ENCODE data around the gene LDAH.

LDAH gene

DNA sequence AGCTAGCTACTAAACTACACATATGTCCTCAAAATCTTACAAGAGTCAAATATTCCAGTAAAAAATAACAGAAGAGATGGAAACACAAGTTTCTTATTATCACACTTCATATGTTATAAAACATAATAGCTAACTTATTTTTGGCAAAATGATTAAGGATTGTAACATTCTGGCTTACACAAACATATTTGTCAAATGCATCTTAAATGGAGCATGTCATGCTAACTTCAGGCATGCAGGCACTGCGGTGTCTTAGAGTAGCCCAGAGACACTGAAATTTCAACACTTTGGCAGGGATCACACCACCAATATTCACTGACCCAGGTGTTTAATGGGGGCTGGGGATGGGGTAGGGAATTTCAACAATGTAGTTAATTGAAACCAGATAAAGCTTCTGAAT, 51.6 kb downstream of the LDAH start:
- no peak for DNase-seq

DNA sequence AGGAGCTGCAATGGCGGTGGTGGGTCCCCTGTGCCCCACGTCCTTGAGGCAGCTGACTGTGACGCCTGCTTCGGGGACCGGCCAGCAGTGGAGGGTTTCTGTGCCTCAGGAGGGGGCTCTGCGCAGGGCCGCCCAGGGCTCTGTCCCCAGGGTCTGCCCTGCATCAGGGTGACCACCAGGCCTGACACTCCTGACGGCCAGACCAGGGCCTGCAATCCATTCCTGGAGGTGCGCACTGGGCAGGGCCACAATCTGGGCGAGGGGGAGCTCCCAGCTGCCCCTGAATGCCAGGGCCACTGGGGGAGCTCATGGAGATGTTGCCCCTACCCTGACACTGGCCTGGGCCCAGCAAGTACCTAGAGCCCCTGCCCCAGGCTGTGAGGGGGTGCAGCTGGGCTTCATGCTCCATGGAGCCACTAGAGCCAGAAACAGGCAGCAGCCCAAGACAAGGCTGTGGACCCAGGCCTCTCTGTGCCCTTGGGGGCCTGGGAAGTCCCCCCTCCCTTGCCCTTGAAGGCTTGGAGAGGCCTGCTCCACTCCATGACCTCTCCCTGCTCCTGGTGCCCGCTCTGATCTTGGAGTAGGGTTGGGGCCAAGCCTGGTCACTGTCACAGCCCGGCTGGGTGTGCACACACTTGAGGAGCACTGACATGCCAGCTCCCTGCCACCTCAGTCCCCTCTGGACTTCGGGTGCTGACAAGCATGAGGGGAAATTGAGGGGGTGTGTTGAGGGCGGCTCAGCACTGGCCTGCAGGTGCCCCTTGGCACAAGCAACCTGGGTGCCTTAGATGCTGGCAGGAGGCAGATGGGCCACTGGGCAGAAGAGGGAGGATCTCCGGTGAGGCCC, 55.9 kb downstream of the LDAH start:
- no peak for DNase-seq

DNA sequence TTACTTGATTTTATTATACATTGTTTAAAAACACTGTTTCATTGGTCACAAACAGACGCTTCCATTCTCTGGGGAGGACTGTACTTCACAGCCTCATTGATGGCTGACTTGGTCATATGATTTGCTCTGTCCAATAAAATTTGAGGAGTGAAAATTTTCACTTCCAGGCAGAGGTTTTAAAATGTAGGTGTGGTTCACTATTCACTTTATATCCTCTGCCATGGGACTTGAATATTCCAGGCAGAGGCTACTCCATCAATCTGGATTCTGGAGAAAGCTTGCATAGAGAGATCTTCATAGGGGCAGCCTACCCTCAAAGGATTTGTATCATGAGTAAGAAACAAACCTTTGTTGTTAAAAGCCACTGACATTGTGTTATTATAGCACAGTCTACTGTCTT, 56.7 kb downstream of the LDAH start:
- no peak for DNase-seq

DNA sequence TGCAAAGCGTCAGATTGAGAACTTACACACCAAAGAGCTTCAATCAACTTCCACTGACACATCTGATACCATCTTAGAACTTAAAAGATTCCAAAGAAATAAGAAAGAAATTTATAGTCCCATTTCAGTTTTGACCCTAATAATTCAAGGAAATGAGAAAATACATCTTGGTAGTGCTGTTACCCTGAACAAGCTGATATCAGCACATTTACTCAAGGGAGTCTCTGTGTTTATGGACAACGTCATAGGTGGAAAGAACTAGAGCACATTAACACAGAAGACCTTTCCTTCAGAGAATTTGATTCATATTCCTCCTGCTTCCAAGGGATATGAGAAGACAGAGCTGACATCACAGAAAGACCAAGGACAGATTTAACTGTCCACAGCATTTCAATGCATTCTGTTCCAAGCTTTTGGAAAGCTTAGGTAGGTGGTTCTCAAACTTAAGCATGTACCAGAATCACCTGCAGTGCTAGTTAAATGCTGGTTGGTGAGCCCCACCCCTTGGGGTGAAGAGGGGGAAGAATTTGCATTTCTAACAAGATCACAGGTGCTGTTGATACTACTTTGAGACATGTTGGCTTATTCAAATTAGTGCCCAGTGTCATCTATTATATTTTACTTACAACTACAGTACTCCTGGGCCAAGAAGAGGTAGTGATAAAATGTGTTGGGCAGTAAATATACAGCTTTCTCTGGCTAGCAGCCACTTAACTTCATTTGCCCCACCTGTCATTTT, 59.8 kb downstream of the LDAH start:
- DNase-seq = no peak

DNA sequence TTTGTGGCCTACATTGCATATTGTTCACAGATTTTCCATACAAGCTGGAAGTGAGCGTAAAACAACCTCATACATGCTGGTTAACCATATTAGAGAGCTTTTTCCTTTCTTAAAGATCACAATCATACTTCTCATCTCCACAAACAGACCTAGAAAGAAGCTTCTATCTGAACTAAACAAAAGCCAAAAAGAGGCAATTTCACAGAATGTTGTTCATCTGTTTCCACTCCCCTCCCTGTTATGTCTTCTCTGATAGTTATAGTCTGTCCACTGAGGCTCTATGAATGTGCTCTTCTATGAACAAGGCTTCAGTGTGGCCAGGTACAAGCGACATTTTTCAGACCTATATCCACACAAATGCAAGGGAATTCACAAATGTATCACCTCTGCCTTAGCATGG, 63.4 kb downstream of the LDAH start:
- DNase-seq = no peak

GRCh38 chr2:20758997-20759396, 63.9 kb downstream of the LDAH start:
- no peak for DNase-seq

DNA sequence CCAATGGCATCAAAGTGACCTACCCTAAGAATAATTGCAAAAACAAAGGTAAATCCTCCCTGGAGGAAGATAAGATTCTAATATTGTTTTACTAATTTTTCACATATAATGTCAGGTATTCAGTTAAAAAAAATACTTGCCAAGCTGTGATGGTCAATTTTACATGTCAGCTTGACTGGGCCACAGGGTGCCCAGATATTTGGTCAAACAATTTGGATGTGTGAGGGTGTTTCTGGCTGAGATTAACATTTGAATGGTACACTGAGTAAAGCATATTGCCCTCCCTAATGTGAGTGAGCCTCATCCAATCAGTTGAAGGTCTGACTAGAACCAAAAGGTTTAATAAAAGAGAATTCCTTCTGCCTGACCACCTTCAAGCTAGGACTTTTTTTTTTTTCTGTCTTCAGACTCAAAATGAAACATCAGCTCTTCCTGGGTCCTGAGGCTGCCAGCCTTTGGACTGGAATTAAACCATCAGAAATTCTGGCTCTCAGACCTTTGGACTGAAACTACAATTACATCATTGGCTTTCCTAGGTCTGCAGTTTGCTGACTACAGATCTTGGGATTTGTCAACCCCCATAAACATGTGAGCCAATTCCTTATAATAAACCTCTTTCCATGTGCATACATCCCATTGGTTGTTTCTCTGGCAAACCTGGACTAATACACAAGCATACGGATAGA, 65.4 kb downstream of the LDAH start:
- no peak for DNase-seq

GRCh38 chr2:20755132-20755800, 67.6 kb downstream of the LDAH start:
- DNase-seq = no peak

DNA sequence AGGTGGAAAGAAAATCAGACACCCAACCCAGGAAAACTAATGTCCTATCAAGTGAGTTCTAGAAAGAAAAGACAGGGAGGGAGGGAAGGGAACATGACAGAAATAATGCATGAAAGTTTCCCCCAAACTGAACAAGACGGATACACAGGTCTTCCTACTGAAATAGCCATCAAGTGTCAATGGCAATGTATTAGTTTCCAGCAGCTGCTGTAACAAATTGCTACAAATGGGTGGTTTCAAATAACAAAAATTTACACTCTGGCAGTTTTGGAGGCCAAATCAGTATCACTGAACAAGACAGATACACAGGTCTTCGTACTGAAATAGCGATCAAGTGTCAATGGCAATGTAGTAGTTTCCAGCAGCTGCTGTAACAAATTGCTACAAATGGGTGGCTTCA, 70.6 kb downstream of the LDAH start:
- DNase-seq = no peak

DNA sequence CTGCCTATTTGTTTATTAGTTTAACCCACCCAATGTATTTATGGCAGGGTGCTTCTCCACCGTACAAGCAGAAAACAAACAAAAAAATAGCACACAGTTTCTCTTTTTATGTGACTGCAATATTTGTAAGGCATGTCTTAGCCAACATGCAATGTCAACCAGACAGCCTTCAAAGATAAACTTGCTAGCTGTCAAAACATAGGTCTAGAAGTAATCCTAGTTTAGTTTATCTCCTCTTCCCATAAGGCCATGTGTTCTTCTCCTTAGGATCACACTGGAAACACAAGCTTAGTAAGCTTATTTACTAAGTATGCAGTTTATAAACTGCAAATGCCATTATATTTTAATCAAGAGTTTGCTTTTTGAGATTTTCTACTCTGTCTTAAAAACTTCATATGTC, 75.6 kb downstream of the LDAH start:
- DNase-seq = no peak

DNA sequence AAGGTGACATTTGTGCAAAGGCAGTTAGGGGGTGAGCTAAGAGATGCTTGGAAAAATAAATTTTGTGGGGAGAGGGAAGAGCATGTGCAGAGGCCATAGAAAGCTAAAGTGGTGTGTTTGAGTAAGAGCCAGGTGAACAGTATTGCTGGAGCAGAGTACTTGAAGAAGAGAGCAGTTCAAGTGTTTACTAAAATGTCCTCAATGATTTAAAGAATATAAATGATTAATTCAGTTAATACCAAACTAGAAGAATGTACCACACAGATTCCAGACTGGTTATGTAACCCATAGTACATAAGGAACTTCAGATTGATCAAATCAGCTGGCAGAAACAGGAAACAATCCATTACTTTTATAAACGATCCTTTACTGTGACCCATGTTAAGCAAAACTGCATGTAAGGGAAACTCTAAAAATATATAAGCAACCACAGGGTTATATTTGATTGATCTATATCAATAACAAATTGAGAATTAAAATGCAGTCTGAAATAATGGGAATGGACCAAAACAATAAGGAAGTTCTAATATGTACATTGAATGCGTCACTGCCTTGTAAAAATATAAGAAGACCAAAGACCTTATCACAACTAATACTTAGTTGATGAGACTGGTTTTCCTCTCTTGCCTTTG, 76.9 kb downstream of the LDAH start:
- no peak for DNase-seq

- DNase-seq = no peak
Measured at GRCh38 chr2:20744366-20745335, 78.2 kb downstream of the LDAH start.

DNA sequence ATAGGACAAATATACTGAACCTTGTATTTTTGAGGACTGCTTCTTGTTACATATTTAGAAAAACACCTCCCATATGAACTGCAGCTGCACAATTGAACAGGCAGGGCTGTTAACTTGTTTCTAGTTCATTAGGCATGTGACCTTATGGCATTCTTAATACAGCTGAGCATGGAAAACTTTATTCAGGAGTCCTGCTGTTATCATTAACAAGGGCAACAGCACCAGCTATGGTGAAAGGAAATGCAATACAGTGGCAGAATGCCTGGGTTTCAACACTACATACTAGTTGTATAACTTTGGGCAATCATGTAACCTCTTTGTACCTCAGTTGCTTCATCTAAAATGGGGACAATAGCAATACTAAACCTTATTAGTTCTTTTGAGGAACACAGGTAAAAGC, 84.1 kb downstream of the LDAH start:
- DNase-seq = no peak

- DNase-seq = no peak
Measured at GRCh38 chr2:20737505-20737904, 85.4 kb downstream of the LDAH start.

GRCh38 chr2:20728114-20728758, 94.7 kb downstream of the LDAH start:
- no peak for DNase-seq

- no peak for DNase-seq
Measured at GRCh38 chr2:20726913-20727312, 96.0 kb downstream of the LDAH start.

GRCh38 chr2:20725782-20726181, 97.1 kb downstream of the LDAH start:
- DNase-seq = no peak

GRCh38 chr2:20724500-20725053, 98.3 kb downstream of the LDAH start:
- no peak for DNase-seq

- no peak for DNase-seq
Measured at GRCh38 chr2:20723543-20723942, 99.4 kb downstream of the LDAH start.

- DNase-seq = no peak
Measured at GRCh38 chr2:20722592-20723240, 100.2 kb downstream of the LDAH start.
